Liver (tissue), 9 donors: ENCODE measurements around the gene CA6. TPM values are rescaled to one million over a fixed set of nuclear protein-coding genes. Genes with fewer than 3 reads are reported as not detected.

Experiments used
- DNase-seq: peaks from one replicate; pipeline ENCODE4 v3.0.0-alpha.2; 2017; ENCODE audit warnings: low spot score
- H3K27ac ChIP-seq, 2 donors: one replicate each; pipeline ENCODE4 v1.7.0; 2013; ENCODE audit warnings: inconsistent platforms in 2 of 2, low read length in 2 of 2, control low read depth in 1 of 2, low read depth in 1 of 2, mild to moderate bottlenecking in 1 of 2
- H3K27me3 ChIP-seq, 4 donors: one replicate each; pipeline versions ENCODE4 v1.6.1 to v1.7.0; 2013; ENCODE audit warnings: low read length in 3 of 4, inconsistent platforms in 1 of 4, mild to moderate bottlenecking in 1 of 4, moderate library complexity in 1 of 4; ENCODE audit not compliant: control insufficient read depth in 4 of 4, insufficient read depth in 4 of 4
- H3K36me3 ChIP-seq, 4 donors: one replicate each; pipeline versions ENCODE4 v1.6.1 to v1.7.0; 2013; ENCODE audit warnings: low read length in 3 of 4, mild to moderate bottlenecking in 3 of 4, low read depth in 1 of 4, moderate library complexity in 1 of 4; ENCODE audit not compliant: control insufficient read depth in 4 of 4, insufficient read depth in 3 of 4
- H3K4me1 ChIP-seq, 4 donors: one replicate each; pipeline versions ENCODE4 v1.6.1 to v1.7.0; 2013; ENCODE audit warnings: low read length in 3 of 4, mild to moderate bottlenecking in 3 of 4, moderate library complexity in 1 of 4; ENCODE audit not compliant: control insufficient read depth in 4 of 4, insufficient read depth in 4 of 4
- H3K4me3 ChIP-seq, 3 donors: one replicate each; pipeline versions ENCODE4 v1.6.1 to v1.7.0; 2013; ENCODE audit warnings: low read length in 3 of 3, control low read depth in 1 of 3, low read depth in 1 of 3, mild to moderate bottlenecking in 1 of 3
- H3K9ac ChIP-seq, 2 donors: one replicate each; pipeline ENCODE4 v1.7.0; 2013; ENCODE audit warnings: low read length in 2 of 2, mild to moderate bottlenecking in 2 of 2, moderate library complexity in 2 of 2, control low read depth in 1 of 2, low read depth in 1 of 2
- H3K9me3 ChIP-seq, 4 donors: one replicate each; pipeline versions ENCODE4 v1.6.1 to v1.7.0; 2013; ENCODE audit warnings: low read length in 3 of 4; ENCODE audit not compliant: control insufficient read depth in 4 of 4
- CTCF ChIP-seq: fragments of 150-350 bp; IDR thresholded peaks from 2 replicates; pipeline ENCODE4 v1.5.1; 2017; ENCODE audit warnings: improper control_type of control experiment, low read depth, low read length; ENCODE audit not compliant: missing input control
- EGR1 ChIP-seq, 2 donors: IDR thresholded peaks; 2 replicates each; pipeline ENCODE4 v1.6.1; 2016 to 2018; ENCODE audit warnings: antibody characterized with exemption in 2 of 2, low read depth in 2 of 2
- FOXA1 ChIP-seq: IDR thresholded peaks from 2 replicates; pipeline ENCODE4 v1.6.1; 2016; ENCODE audit warnings: antibody characterized with exemption
- FOXA2 ChIP-seq: IDR thresholded peaks from 2 replicates; pipeline ENCODE4 v1.6.1; 2016; ENCODE audit warnings: antibody characterized with exemption
- GABPA ChIP-seq, 2 donors: IDR thresholded peaks in 1 of 2; conservative IDR thresholded peaks in 1 of 2; 2 replicates each; pipeline ENCODE4 v1.6.1; 2016; ENCODE audit warnings: antibody characterized with exemption in 2 of 2, mild to moderate bottlenecking in 1 of 2, moderate library complexity in 1 of 2
- HNF4A ChIP-seq, 2 donors: conservative IDR thresholded peaks; 2 replicates each; pipeline ENCODE4 v1.6.1; 2016; ENCODE audit warnings: antibody characterized with exemption in 2 of 2, mild to moderate bottlenecking in 2 of 2
- HNF4G ChIP-seq: IDR thresholded peaks from 2 replicates; pipeline ENCODE4 v1.6.1; 2016; ENCODE audit warnings: antibody characterized with exemption
- JUND ChIP-seq, 2 donors: IDR thresholded peaks; 2 replicates each; pipeline ENCODE4 v1.6.1; 2016; ENCODE audit warnings: antibody characterized with exemption in 2 of 2
- NR2F2 ChIP-seq: IDR thresholded peaks from 2 replicates; pipeline ENCODE4 v1.6.1; 2016; ENCODE audit warnings: antibody characterized with exemption
- RAD21 ChIP-seq, 2 donors: IDR thresholded peaks; 2 replicates each; pipeline ENCODE4 v1.6.1; 2016; ENCODE audit warnings: antibody characterized with exemption in 2 of 2, mild to moderate bottlenecking in 2 of 2
- REST ChIP-seq: IDR thresholded peaks from 2 replicates; pipeline ENCODE4 v1.6.1; 2016; ENCODE audit warnings: antibody characterized with exemption, mild to moderate bottlenecking
- RXRA ChIP-seq, 2 donors: IDR thresholded peaks; 2 replicates each; pipeline ENCODE4 v1.6.1; 2017 to 2018; ENCODE audit warnings: antibody characterized with exemption in 2 of 2, mild to moderate bottlenecking in 1 of 2
- SP1 ChIP-seq: IDR thresholded peaks from 2 replicates; pipeline ENCODE4 v1.6.1; 2018; ENCODE audit warnings: antibody characterized with exemption, mild to moderate bottlenecking
- TAF1 ChIP-seq: conservative IDR thresholded peaks from 2 replicates; pipeline ENCODE4 v1.6.1; 2016; ENCODE audit warnings: antibody characterized with exemption, mild to moderate bottlenecking
- YY1 ChIP-seq: IDR thresholded peaks from 2 replicates; pipeline ENCODE4 v1.6.1; 2016; ENCODE audit warnings: antibody characterized with exemption, mild to moderate bottlenecking
- ZBTB33 ChIP-seq: IDR thresholded peaks from 2 replicates; pipeline ENCODE4 v1.6.1; 2016; ENCODE audit warnings: antibody characterized with exemption
- WGBS: extraction: QIAGEN DNeasy Blood & Tissue Kit; methylation state at CpG from one replicate; pipeline ENCODE4 v1.1.7; 2013; 5-methylcytosine and 5-hydroxymethylcytosine counted together
- polyA plus RNA-seq, 2 donors: library from polyadenylated mRNA; stranded (reverse) in 1 of 2; unstranded in 1 of 2; fragments of 200-250 nt in 1 of 2; fragments of >200 nt in 1 of 2; fragmentation: Nextera tagmentation in 1 of 2; extraction: Ambion mirVana in 1 of 2; gene quantifications; one replicate each; pipeline versions ENCODE4 v1.2.1 to v1.2.3, GENCODE V29; 2013 to 2015
- total RNA-seq, 2 donors: library from RNA; depleted of rRNA; stranded (reverse); fragments of >200 nt; gene quantifications; one replicate each; pipeline ENCODE4 v1.2.3, GENCODE V29; 2014
- TF ChIP-seq, protein P1 (sequence below): IDR thresholded peaks from 2 replicates; pipeline ENCODE4 v1.6.1; 2016; ENCODE audit warnings: antibody characterized with exemption
- TF ChIP-seq, protein P2 (sequence below): IDR thresholded peaks from 2 replicates; pipeline ENCODE4 v1.6.1; 2016; ENCODE audit warnings: antibody characterized with exemption
- donor health status: healthy.
- donor health status: healthy.
- donor health status: healthy.
- donor health status: healthy.
- donor health status: healthy.

Gene CA6
- total and polyA plus RNA-seq, 4 donors, result not detected

DNA sequence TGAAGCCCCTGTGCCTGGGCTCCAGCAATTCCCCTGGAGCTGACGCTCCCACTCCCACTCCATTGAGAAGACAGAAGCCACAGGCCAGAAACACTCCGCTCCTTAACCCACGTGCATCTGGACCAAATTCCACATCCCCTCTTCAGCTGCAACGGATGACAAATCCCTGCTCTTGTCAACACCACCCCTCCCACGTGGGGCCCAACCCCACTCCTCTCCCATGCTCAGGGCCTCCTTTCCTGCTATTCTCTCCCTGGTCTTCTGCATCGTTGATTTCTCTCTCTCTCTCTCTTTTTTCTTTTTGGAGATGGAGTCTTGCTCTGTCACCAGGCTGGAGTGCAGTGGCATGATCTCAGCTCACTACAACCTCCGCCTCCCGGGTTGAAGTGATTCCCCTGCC lies 18.3 kb downstream of the CA6 start:
- H3K9me3 ChIP-seq, result no peaks in the 10 kb centered on the region
- no peak for TF ChIP-seq FOXA2
- TF ChIP-seq EGR1 (IDR thresholded peaks at IDR 0.05; ENCODE audit: low read depth in 2 of 2), result no peak
- TF ChIP-seq CTCF, result no peak
- TF ChIP-seq, protein P1, sequence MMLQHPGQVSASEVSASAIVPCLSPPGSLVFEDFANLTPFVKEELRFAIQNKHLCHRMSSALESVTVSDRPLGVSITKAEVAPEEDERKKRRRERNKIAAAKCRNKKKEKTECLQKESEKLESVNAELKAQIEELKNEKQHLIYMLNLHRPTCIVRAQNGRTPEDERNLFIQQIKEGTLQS, result no peak
- H3K4me3 ChIP-seq, result no peak overlapping the region
- H3K9ac ChIP-seq, result no peak overlapping the region
- H3K4me1 ChIP-seq, result no peaks in the 10 kb centered on the region
- no peaks in the 10 kb centered on the region for H3K36me3 ChIP-seq
- 74% methylated on average over 8 of the region's 8 CpGs for WGBS
- no peak for DNase-seq
- H3K27ac ChIP-seq, result no peak overlapping the region
- H3K27me3 ChIP-seq, result no peaks in the 10 kb centered on the region

DNA sequence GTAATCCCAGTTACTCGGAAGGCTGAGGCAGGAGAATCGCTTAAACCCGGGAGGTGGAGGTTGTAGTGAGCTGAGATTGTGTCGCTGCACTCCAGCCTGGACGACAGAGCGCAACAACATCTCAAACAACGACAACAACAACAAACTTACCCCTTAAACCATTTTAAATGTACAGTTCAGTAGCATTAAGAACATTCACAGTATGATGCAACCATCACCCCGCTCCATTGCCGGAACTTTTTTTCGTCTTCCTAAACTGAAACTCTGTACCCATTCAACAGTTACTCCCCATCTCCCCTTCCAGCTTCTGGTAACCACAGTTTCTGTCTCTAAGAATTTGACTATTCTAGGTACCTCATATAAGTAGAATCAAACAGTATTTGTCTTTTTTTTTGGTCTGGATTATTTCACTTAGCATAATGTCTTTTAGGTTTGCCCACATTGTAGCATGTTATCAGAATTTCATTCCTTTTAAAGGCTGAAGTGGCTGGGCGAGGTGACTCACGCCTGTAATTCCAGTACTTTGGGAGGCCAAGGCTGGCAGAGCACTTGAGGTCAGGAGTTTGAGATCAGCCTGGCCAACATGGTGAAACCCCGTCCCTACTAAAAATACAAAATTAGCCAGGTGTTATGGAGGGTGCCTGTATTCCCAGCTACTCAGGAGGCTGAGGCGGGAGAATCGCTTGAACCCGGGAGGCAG lies 19.6 kb downstream of the CA6 start:
- Histone ChIP-seq H3K36me3 (no peaks in the 10 kb centered on the region), H3K27me3 (no peaks in the 10 kb centered on the region), H3K4me3 (no peak overlapping the region), H3K27ac (no peak overlapping the region), H3K9ac (no peak overlapping the region), H3K9me3 (no peaks in the 10 kb centered on the region), H3K4me1 (no peaks in the 10 kb centered on the region)
- DNase-seq, result no peak
- TF ChIP-seq RAD21 (IDR thresholded peaks at IDR 0.05) (no peak), YY1 (no peak), EGR1 (IDR thresholded peaks at IDR 0.05; ENCODE audit: low read depth in 2 of 2) (no peak), RXRA (IDR thresholded peaks at IDR 0.05) (no peak), FOXA1 (no peak), JUND (IDR thresholded peaks at IDR 0.05) (no peak), HNF4G (no peak), SP1 (no peak), CTCF (no peak), REST (no peak), GABPA (IDR thresholded peaks at IDR 0.05 in 1 of 2, conservative IDR thresholded peaks at IDR 0.05 in 1 of 2) (no peak), TAF1 (no peak), HNF4A (conservative IDR thresholded peaks at IDR 0.05) (no peak), ZBTB33 (no peak), NR2F2 (no peak), FOXA2 (no peak)
- TF ChIP-seq, protein P2, sequence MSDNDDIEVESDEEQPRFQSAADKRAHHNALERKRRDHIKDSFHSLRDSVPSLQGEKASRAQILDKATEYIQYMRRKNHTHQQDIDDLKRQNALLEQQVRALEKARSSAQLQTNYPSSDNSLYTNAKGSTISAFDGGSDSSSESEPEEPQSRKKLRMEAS, result no peak
- TF ChIP-seq, protein P1, result no peak
- 96% methylated on average over 16 of the region's 16 CpGs for WGBS
